ENCODE measurements around the gene NUCB2.
"Not testable (repeated sequence)": the region's sequence is repeated elsewhere in the genome, so short reads cannot be mapped to it uniquely, and the experiment has no call there.

The NUCB2 gene

GRCh38 chr11:17276236-17277023 lies at the start of gene NUCB2:
TSS of gene NUCB2 (plus strand) at chr11:17276739. CDS start at chr11:17295324, 18,585 bp downstream.
- DNase-seq (ENCODE audit: low spot score) = peak; percentile 97

GRCh38 chr11:17228186-17228925 lies 48.2 kb upstream of the NUCB2 start:
- not testable (repeated sequence) for DNase-seq (ENCODE audit: low spot score)

- DNase-seq (ENCODE audit: low spot score) = no peak
Measured at GRCh38 chr11:17229481-17230152, 46.9 kb upstream of the NUCB2 start.

- DNase-seq (ENCODE audit: low spot score) = no peak
Measured at GRCh38 chr11:17230867-17231851, 45.4 kb upstream of the NUCB2 start.

- no peak for DNase-seq (ENCODE audit: low spot score)
Measured at GRCh38 chr11:17233101-17233500, 43.4 kb upstream of the NUCB2 start.

- no peak for DNase-seq (ENCODE audit: low spot score)
Measured at GRCh38 chr11:17238377-17238776, 38.2 kb upstream of the NUCB2 start.

- not testable (repeated sequence) for DNase-seq (ENCODE audit: low spot score)
Measured at GRCh38 chr11:17239927-17240326, 36.6 kb upstream of the NUCB2 start.

- no peak for DNase-seq (ENCODE audit: low spot score)
Measured at GRCh38 chr11:17240780-17241179, 35.8 kb upstream of the NUCB2 start.

GRCh38 chr11:17242954-17243353 lies 33.6 kb upstream of the NUCB2 start:
- not testable (repeated sequence) for DNase-seq (ENCODE audit: low spot score)

GRCh38 chr11:17244046-17244445 lies 32.5 kb upstream of the NUCB2 start:
- no peak for DNase-seq (ENCODE audit: low spot score)

- no peak for DNase-seq (ENCODE audit: low spot score)
Measured at GRCh38 chr11:17250561-17251350, 25.8 kb upstream of the NUCB2 start.

GRCh38 chr11:17252704-17253103 lies 23.8 kb upstream of the NUCB2 start:
- no peak for DNase-seq (ENCODE audit: low spot score)

GRCh38 chr11:17256512-17256911 lies 20.0 kb upstream of the NUCB2 start:
- peak; percentile 54 for DNase-seq (ENCODE audit: low spot score)

GRCh38 chr11:17257196-17257595 lies 19.3 kb upstream of the NUCB2 start:
- no peak for DNase-seq (ENCODE audit: low spot score)

- no peak for DNase-seq (ENCODE audit: low spot score)
Measured at GRCh38 chr11:17258670-17259069, 17.9 kb upstream of the NUCB2 start.

GRCh38 chr11:17259519-17259918 lies 17.0 kb upstream of the NUCB2 start:
- no peak for DNase-seq (ENCODE audit: low spot score)

GRCh38 chr11:17260020-17260419 lies 16.5 kb upstream of the NUCB2 start:
- DNase-seq (ENCODE audit: low spot score) = no peak

- DNase-seq (ENCODE audit: low spot score) = peak; percentile 22
Measured at GRCh38 chr11:17263769-17264168, 12.8 kb upstream of the NUCB2 start.

- DNase-seq (ENCODE audit: low spot score) = no peak
Measured at GRCh38 chr11:17266781-17267180, 9.8 kb upstream of the NUCB2 start.

- peak; percentile 28 for DNase-seq (ENCODE audit: low spot score)
Measured at GRCh38 chr11:17267576-17267975, 9.0 kb upstream of the NUCB2 start.

- not testable (repeated sequence) for DNase-seq (ENCODE audit: low spot score)
Measured at GRCh38 chr11:17268500-17268899, 8.0 kb upstream of the NUCB2 start.
